Transverse colon (tissue), 4 donors: ENCODE data around the gene SEMA3C.

Experiments used
- CTCF ChIP-seq, 5 experiments: fragments of 200-600 bp in 3 of 5; fragments of 450-650 bp in 2 of 5; sonication (generic) in 3 of 5; IDR thresholded peaks; 1 replicate in 2 of 5; 2 replicates in 3 of 5; pipeline ENCODE4 v1.5.1; 2016 to 2017; ENCODE audit warnings: antibody characterized with exemption in 5 of 5, inconsistent platforms in 3 of 5, mild to moderate bottlenecking in 2 of 5, moderate library complexity in 1 of 5
- POLR2A ChIP-seq: fragments of 450-650 bp; IDR thresholded peaks from one replicate; pipeline ENCODE4 v1.6.1; 2016; ENCODE audit warnings: antibody characterized with exemption, mild to moderate bottlenecking, moderate library complexity
- POLR2AphosphoS5 ChIP-seq, 3 donors: sonication (generic); formaldehyde crosslinking; IDR thresholded peaks; one replicate each; pipeline ENCODE4 v1.6.1; 2016; ENCODE audit warnings: antibody characterized with exemption in 3 of 3

GRCh38 chr7:80847895-80848294 lies 71.0 kb downstream of the SEMA3C start:
- TF ChIP-seq CTCF (IDR thresholded peaks at IDR 0.05): no peak
- TF ChIP-seq POLR2A: no peak
- no peak for TF ChIP-seq POLR2AphosphoS5 (IDR thresholded peaks at IDR 0.05)
